OCI-LY7 (cell line): ENCODE measurements around the gene DUSP15. TPM values are rescaled to one million over a fixed set of nuclear protein-coding genes. Genes with fewer than 3 reads are reported as not detected.

Experiments used
- BruUV-seq: library from RNA; stranded (reverse); fragments of 400-500 nt; replicated peaks from 2 replicates; lab custom pipeline; 2021; lab: Mats Ljungman, UMichigan
- CTCF ChIA-PET: fragments of 300-600 bp; sonication (Branson Sonifier 250); formaldehyde crosslinking; loops from one replicate; lab custom pipeline; 2022; ENCODE audit warnings: antibody characterized with exemption; ENCODE audit not compliant: unreplicated experiment; lab: Charles Lee
- POLR2A ChIA-PET: fragments of 300-600 bp; sonication (Branson Sonifier 250); formaldehyde crosslinking; loops from one replicate; lab custom pipeline; 2022; ENCODE audit warnings: antibody characterized with exemption; lab: Charles Lee
- DNase-seq: peaks from one replicate; pipeline ENCODE4 v3.0.0-alpha.2; 2015; ENCODE audit warnings: low spot score
- H2AFZ ChIP-seq: fragments of 200-600 bp; sonication (generic), shearing (Covaris generic); 2 replicates; pipeline ENCODE4 v1.6.1; 2014; ENCODE audit warnings: mild to moderate bottlenecking, antibody characterized with exemption, low read length, moderate library complexity
- H3K27ac ChIP-seq: fragments of 200-600 bp; sonication (generic); 2 replicates; pipeline ENCODE4 v1.5.1; 2014; ENCODE audit warnings: mixed run types, low read depth, mild to moderate bottlenecking, moderate library complexity, low read length, inconsistent platforms; ENCODE audit not compliant: poor library complexity, severe bottlenecking
- H3K36me3 ChIP-seq: fragments of 200-600 bp; sonication (generic); 2 replicates; pipeline ENCODE4 v1.6.1; 2014; ENCODE audit warnings: mild to moderate bottlenecking, antibody characterized with exemption, low read length, moderate library complexity, mixed read lengths; ENCODE audit not compliant: insufficient read depth
- H3K4me1 ChIP-seq: fragments of 200-600 bp; sonication (generic); 2 replicates; pipeline ENCODE4 v1.5.1; 2014; ENCODE audit warnings: mild to moderate bottlenecking, low read length; ENCODE audit not compliant: insufficient read depth, poor library complexity, severe bottlenecking
- H3K4me2 ChIP-seq: fragments of 200-600 bp; sonication (generic); 2 replicates; pipeline ENCODE4 v1.6.1; 2014; ENCODE audit warnings: mild to moderate bottlenecking, low read length
- H3K4me3 ChIP-seq: fragments of 200-600 bp; sonication (generic); 2 replicates; pipeline ENCODE4 v1.5.1; 2014; ENCODE audit warnings: mild to moderate bottlenecking, low read depth, low read length; ENCODE audit not compliant: poor library complexity, severe bottlenecking
- H3K79me2 ChIP-seq: fragments of 200-600 bp; sonication (generic); 2 replicates; pipeline ENCODE4 v1.6.1; 2016; ENCODE audit warnings: low read depth, mild to moderate bottlenecking, low read length, moderate library complexity, mixed read lengths; ENCODE audit not compliant: insufficient read depth
- H3K9me2 ChIP-seq: fragments of 200-600 bp; sonication (generic); 2 replicates; pipeline ENCODE4 v1.6.1; 2016; ENCODE audit warnings: mild to moderate bottlenecking, low read length, mixed read lengths; ENCODE audit not compliant: insufficient read depth
- H3K9me3 ChIP-seq: fragments of 200-600 bp; sonication (generic); 2 replicates; pipeline ENCODE4 v1.6.1; 2014; ENCODE audit warnings: mild to moderate bottlenecking, mixed run types, low read length, mixed read lengths
- H4K20me1 ChIP-seq: fragments of 200-600 bp; sonication (generic); 2 replicates; pipeline ENCODE4 v1.6.1; 2014; ENCODE audit warnings: mild to moderate bottlenecking, antibody characterized with exemption, low read length, moderate library complexity, mixed read lengths; ENCODE audit not compliant: insufficient read depth
- CTCF ChIP-seq: fragments of 200-600 bp; sonication (generic); conservative IDR thresholded peaks from 2 replicates; pipeline ENCODE4 v1.5.1; 2014; ENCODE audit warnings: mild to moderate bottlenecking, antibody characterized with exemption, low read length, moderate library complexity, mixed read lengths
- EZH2phosphoT487 ChIP-seq: fragments of 200-600 bp; sonication (generic); IDR thresholded peaks from 2 replicates; pipeline ENCODE4 v1.6.1; 2018; ENCODE audit warnings: low read depth, borderline replicate concordance, mild to moderate bottlenecking, mixed run types, antibody characterized with exemption, low read length, moderate library complexity, mixed read lengths
- intact Hi-C: fragments of 100-400 bp; cut with micrococcal nuclease; formaldehyde crosslinking; loops from one replicate; pipeline ENCODE4 v1.10.0; 2022; ENCODE audit not compliant: unreplicated experiment
- total RNA-seq, 2 experiments: library from RNA; depleted of rRNA in 1 of 2; stranded (reverse); fragments of >200 nt in 1 of 2; shearing (Covaris generic) in 1 of 2; gene quantifications; 2 replicates each; pipeline ENCODE4 v1.2.3, GENCODE V29; 2014 to 2022

DUSP15 gene
- total RNA-seq, 2 experiments from 2014 or later: 0.19 to 0.61 TPM

- TF ChIP-seq EZH2phosphoT487 (no peak), CTCF (no peak)
- CTCF ChIA-PET: no interaction called here
Measured at GRCh38 chr20:31907046-31907445, 36.7 kb upstream of the DUSP15 start.

GRCh38 chr20:31906001-31906400 is 35.7 kb upstream of the DUSP15 start:
- H3K79me2 ChIP-seq: no peaks in the 10 kb centered on the region
- no peak overlapping the region for H2AFZ ChIP-seq
- no peaks in the 10 kb centered on the region for H3K9me3 ChIP-seq
- H3K4me2 ChIP-seq: no peak overlapping the region
- TF ChIP-seq EZH2phosphoT487 (no peak), CTCF (no peak)
- no peaks in the 10 kb centered on the region for H3K9me2 ChIP-seq
- no peaks in the 10 kb centered on the region for H3K36me3 ChIP-seq
- no peak for DNase-seq
- H3K27ac ChIP-seq: no peak overlapping the region
- intact Hi-C loops: no loop called here
- ChIA-PET POLR2A (no interaction called here), CTCF (no interaction called here)
- H4K20me1 ChIP-seq: no peaks in the 10 kb centered on the region
- BruUV-seq: no TSS peak
- no peak overlapping the region for H3K4me3 ChIP-seq
- no peaks in the 10 kb centered on the region for H3K4me1 ChIP-seq

More at GRCh38 chr20:31907046-31907445, 36.7 kb upstream of the DUSP15 start:
- Histone ChIP-seq H3K4me3 (no peak overlapping the region), H3K4me2 (no peak overlapping the region), H3K9me3 (no peaks in the 10 kb centered on the region), H2AFZ (no peak overlapping the region), H3K36me3 (no peaks in the 10 kb centered on the region), H3K27ac (no peak overlapping the region), H3K79me2 (no peaks in the 10 kb centered on the region), H3K4me1 (no peaks in the 10 kb centered on the region), H4K20me1 (no peaks in the 10 kb centered on the region), H3K9me2 (no peaks in the 10 kb centered on the region)
- no TSS peak for BruUV-seq
- no peak for DNase-seq
- intact Hi-C loops: no loop called here
- POLR2A ChIA-PET: no interaction called here

- H3K4me1 ChIP-seq: no peaks in the 10 kb centered on the region
- H4K20me1 ChIP-seq: no peaks in the 10 kb centered on the region
- no peaks in the 10 kb centered on the region for H3K36me3 ChIP-seq
- no peaks in the 10 kb centered on the region for H3K9me3 ChIP-seq
- H3K79me2 ChIP-seq: no peaks in the 10 kb centered on the region
- H3K27ac ChIP-seq: no peak overlapping the region
- intact Hi-C loops: no loop called here
- POLR2A ChIA-PET: interaction anchor here (0.6 kb wide), 1 partner anchor 8 kb away, joined by 3 read pairs; no protein-coding TSS in a partner anchor
- CTCF ChIA-PET: no interaction called here
- no peak for TF ChIP-seq CTCF
- no peak for TF ChIP-seq EZH2phosphoT487
- no peak overlapping the region for H2AFZ ChIP-seq
- no peak overlapping the region for H3K4me2 ChIP-seq
- BruUV-seq: no TSS peak
- DNase-seq: no peak
- H3K9me2 ChIP-seq: no peaks in the 10 kb centered on the region
- no peak overlapping the region for H3K4me3 ChIP-seq
Measured at GRCh38 chr20:31903627-31904386, 33.5 kb upstream of the DUSP15 start.
